Measurements from ENCODE around the gene AFG3L2.

The AFG3L2 gene

DNA sequence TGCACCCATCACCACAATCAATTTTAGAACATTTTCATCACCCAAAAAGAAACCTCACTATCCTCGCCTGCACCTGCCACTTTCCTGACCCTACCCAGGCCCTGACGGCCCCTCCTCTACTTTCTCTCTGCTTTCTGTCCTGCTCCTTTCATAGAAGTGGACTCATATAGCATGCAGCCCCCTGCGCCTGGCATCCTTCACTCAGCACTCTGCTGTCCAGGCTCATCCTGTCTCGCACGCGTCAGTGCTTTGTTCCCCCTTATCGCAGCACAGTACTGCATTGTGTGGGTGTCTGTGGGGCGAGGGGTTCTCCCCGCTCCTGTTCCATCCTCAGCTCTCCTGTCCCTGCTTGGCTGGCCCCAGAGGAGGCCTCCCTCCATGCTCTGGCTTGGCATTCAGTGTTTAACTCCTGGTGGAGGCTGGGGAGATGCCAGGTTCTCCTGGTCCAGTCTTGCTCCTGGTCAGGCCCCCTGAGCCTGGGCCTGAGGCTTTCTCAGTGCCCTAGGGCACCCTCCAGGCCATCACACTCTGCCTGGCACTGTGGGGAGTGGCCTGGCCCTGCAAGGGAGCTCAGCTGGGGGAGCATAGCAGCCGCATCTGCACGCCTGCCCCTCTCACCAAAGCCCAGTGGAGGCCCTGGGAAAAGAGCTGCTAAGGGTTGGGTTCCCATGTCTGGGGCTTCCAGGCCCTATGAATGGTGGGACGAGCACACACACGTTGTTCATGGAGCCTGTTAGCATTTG lies 75.6 kb downstream of the AFG3L2 start:
- no peak overlapping the region for H3K4me3 ChIP-seq (ENCODE audit: low read length)
- TF ChIP-seq ZNF274 (IDR thresholded peaks at IDR 0.05; ENCODE audit: low read depth, low read length) = no peak

- no peak for TF ChIP-seq ZNF274 (IDR thresholded peaks at IDR 0.05; ENCODE audit: low read depth, low read length)
- H3K4me3 ChIP-seq (ENCODE audit: low read length) = no peak overlapping the region
Observed at GRCh38 chr18:12299862-12300261, 77.2 kb downstream of the AFG3L2 start.

GRCh38 chr18:12296457-12296856 lies 80.6 kb downstream of the AFG3L2 start:
- no peak for TF ChIP-seq ZNF274 (IDR thresholded peaks at IDR 0.05; ENCODE audit: low read depth, low read length)

GRCh38 chr18:12296087-12296403 lies 81.0 kb downstream of the AFG3L2 start:
- TF ChIP-seq ZNF274 (IDR thresholded peaks at IDR 0.05; ENCODE audit: low read depth, low read length) = no peak
- no peak overlapping the region for H3K4me3 ChIP-seq (ENCODE audit: low read length)

More at GRCh38 chr18:12296457-12296856, 80.6 kb downstream of the AFG3L2 start:
- no peak overlapping the region for H3K4me3 ChIP-seq (ENCODE audit: low read length)

GRCh38 chr18:12295389-12296086 lies 81.5 kb downstream of the AFG3L2 start:
- H3K4me3 ChIP-seq (ENCODE audit: low read length) = no peak overlapping the region
- TF ChIP-seq ZNF274 (IDR thresholded peaks at IDR 0.05; ENCODE audit: low read depth, low read length) = no peak

DNA sequence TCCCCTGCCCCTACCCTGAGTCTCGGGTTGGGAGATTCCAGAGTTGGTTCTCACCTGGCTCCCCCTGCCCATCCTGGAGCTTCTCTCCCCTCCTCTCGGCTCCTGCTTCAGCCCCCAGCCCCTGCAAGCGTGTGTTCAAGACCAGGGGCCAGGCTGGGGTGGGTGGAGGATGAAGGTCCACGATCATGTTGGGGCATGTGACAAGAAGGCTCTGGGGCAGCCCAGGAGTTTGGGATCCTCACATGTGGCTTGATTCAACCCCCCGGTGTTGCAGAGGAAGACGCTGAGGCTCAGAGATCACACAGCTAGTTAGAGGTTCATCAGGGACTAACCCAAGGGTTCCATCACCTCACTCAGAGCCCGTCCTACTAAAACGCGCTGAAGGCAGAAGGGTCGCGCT lies 83.2 kb downstream of the AFG3L2 start:
- TF ChIP-seq ZNF274 (IDR thresholded peaks at IDR 0.05; ENCODE audit: low read depth, low read length) = no peak
- H3K4me3 ChIP-seq (ENCODE audit: low read length) = no peak overlapping the region

DNA sequence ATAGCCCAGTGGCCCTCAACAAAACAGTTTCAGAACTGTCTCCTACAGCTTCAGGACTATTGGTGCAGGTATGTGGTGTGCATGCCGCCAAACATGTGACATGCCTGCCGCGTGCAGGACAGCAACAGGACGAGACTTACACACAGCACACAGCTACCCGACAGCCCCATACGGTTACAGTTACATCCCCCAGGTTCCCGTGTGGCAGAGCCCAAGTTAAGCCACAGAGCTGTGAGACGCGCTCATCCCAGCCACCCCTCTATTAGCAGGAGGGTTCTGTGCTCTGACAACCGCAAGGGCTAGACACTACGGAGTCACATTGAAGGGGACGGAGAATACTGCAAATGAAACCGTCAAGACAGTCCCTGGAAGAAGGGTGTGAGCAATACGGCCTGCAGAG lies 85.3 kb downstream of the AFG3L2 start:
- no peak for TF ChIP-seq ZNF274 (IDR thresholded peaks at IDR 0.05; ENCODE audit: low read depth, low read length)
- no peak overlapping the region for H3K4me3 ChIP-seq (ENCODE audit: low read length)

DNA sequence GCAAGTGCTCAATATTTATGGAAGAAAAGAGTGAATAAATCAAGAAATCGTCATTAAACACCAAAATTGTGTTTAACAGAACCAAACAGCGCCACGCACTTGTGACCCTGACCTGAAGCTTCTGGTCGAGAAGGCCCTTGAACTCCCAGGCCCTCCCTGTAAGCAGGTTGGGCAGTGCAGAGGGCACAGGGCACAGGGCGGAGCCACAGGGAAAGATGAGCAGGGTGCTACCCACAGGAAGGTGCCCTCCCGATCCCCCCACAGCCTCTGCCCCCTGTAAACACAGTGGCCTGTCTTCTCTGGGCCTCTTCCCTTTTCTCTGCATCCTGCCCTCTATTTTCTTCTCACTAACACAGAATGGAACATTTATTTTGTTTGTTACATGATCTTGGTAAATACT lies 85.9 kb downstream of the AFG3L2 start:
- no peak overlapping the region for H3K4me3 ChIP-seq (ENCODE audit: low read length)
- TF ChIP-seq ZNF274 (IDR thresholded peaks at IDR 0.05; ENCODE audit: low read depth, low read length) = no peak

- H3K4me3 ChIP-seq (ENCODE audit: low read length) = no peak overlapping the region
- no peak for TF ChIP-seq ZNF274 (IDR thresholded peaks at IDR 0.05; ENCODE audit: low read depth, low read length)
Observed at GRCh38 chr18:12290086-12290485, 86.9 kb downstream of the AFG3L2 start.

DNA sequence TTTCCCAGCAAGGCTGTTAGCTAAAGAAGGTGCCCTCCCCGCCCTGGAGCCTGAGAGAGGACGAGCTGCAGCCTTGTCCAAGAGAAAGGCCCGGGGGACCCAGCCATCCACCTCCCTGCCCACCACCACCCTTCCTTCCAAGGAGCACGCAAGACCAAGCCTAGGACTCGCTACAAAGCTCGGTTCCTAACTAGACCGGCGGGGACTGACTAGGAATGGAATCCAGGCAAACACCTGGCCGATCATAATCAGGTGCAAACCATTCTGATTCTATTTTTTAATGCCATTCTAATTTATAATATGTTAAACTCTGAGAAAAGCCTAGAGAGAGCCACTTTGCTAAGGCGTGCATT lies 88.6 kb downstream of the AFG3L2 start:
- TF ChIP-seq ZNF274 (IDR thresholded peaks at IDR 0.05; ENCODE audit: low read depth, low read length) = no peak
- H3K4me3 ChIP-seq (ENCODE audit: low read length) = no peak overlapping the region

DNA sequence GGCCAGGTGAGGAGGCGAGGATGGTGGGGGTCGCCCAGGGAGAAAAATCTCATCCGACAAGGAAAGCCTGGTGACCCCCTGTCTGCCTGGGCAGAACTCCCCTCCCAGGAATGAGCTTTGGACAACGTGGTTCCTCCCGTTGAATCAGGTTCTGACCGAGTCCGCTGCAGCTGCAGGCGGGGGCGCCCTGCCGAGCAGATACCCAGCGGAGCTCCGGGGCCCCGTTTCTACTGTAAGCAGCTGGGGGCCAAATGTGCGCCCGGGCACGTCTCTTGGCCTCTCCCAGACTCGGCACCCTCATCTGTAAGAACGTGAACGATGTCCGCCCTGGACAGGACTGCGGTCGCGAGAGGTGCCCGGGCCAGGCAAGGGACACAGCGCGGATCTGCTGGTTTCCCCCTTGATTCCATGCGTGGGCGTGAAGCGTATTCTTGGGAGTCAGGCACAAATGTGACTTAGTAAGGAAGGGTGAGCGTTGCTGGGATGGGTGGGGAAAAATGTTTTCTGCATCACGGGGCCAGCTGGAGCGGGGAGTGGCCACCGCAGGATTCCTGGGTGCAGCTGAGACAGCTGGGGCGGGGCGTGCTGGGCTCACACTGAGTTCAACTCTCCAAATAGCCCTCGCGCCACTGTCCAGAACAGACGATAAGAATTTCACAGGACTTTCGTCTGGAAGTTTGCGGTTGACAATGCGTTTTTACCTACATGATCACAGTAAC lies 89.2 kb downstream of the AFG3L2 start:
- H3K4me3 ChIP-seq (ENCODE audit: low read length) = no peak overlapping the region

GRCh38 chr18:12287131-12287681 lies 89.8 kb downstream of the AFG3L2 start:
- no peak overlapping the region for H3K4me3 ChIP-seq (ENCODE audit: low read length)
- TF ChIP-seq ZNF274 (IDR thresholded peaks at IDR 0.05; ENCODE audit: low read depth, low read length) = no peak

More for the DNA sequence above, 89.2 kb downstream of the AFG3L2 start:
- no peak for TF ChIP-seq ZNF274 (IDR thresholded peaks at IDR 0.05; ENCODE audit: low read depth, low read length)

GRCh38 chr18:12283666-12284065 lies 93.4 kb downstream of the AFG3L2 start:
- TF ChIP-seq ZNF274 (IDR thresholded peaks at IDR 0.05; ENCODE audit: low read depth, low read length) = no peak
- H3K4me3 ChIP-seq (ENCODE audit: low read length) = no peak overlapping the region

GRCh38 chr18:12283256-12283655 lies 93.8 kb downstream of the AFG3L2 start:
- H3K4me3 ChIP-seq (ENCODE audit: low read length) = no peak overlapping the region
- no peak for TF ChIP-seq ZNF274 (IDR thresholded peaks at IDR 0.05; ENCODE audit: low read depth, low read length)

All from GM08714 (cell line).